DMS114 treated with DMSO at 0.1 percent for 48 hours (cell line): ENCODE data around the gene TTC32.

Experiments used
- DNase-seq: peaks from one replicate; lab custom pipeline; 2025; ENCODE audit not compliant: unreplicated experiment; lab: John Stamatoyannopoulos, UW

Gene TTC32

DNA sequence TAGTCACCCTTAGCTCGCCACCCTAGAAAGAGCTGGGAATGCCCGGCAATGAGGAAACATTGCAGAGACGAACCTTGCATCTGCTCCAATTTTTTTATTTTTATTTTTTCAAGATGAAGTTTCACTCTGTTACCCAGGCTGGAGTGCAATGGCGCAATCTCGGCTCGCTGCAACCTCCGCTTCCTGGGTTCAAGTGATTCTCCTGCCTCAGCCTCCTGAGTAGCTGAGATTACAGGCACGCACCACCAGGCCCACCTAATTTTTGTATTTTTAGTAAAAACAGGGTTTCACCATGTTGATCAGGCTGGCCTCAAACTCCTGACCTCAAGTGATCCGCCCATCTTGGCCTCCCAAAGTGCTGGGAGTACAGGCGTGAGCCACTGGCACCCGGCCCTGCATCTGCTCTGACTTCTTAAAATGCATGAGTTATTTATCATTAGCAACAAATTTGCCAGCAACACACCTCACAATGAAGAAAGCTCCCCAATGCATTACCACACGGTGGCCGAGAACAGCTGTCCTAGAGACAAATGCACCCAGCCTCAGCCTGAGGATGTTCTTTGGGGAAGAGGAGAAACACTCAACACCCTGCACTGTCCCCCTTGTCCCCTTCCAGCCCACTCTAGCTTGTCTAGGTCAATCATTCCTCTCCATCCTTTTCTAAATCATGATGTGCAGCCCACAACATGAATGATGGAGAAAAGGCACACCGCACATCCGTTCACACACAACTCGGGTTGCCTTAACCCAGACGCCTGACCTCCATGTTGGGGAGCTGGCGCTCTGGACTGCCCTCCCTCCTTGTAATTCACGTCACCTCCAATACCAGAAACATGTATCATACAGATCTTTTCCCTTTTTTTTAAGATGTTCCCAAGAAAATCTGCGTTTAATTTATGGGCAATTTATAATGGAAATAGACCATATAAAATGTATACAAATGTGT lies 46.9 kb downstream of the TTC32 start:
- no peak for DNase-seq

DNA sequence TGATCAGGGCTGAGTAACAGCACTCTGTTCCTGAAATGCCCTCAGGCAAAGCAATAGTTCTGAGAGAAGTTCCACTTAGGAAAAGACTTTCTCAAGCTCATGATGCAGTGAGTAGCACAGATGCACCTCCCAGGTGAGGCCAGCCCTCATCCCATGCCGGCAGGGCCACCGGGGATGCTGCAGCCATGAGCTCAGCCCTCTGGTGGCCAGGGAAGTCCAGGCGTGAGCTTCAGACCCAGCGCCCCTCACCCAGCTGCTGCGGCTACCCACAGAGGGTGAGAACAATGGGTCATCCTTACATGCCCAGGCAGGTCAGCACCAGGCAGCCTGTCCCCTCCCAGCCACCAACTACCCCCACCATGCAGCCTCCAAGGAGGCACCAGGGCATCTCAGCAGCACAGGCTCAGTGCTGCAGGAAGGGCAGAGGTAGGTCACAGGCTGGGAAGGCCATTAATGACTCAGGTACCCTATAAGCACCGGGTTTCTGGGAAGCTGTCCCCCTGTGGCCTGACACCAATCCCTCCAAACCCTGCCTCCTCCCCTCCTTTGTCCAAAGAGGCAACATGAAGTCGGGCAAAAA lies 50.6 kb downstream of the TTC32 start:
- DNase-seq = no peak

DNA sequence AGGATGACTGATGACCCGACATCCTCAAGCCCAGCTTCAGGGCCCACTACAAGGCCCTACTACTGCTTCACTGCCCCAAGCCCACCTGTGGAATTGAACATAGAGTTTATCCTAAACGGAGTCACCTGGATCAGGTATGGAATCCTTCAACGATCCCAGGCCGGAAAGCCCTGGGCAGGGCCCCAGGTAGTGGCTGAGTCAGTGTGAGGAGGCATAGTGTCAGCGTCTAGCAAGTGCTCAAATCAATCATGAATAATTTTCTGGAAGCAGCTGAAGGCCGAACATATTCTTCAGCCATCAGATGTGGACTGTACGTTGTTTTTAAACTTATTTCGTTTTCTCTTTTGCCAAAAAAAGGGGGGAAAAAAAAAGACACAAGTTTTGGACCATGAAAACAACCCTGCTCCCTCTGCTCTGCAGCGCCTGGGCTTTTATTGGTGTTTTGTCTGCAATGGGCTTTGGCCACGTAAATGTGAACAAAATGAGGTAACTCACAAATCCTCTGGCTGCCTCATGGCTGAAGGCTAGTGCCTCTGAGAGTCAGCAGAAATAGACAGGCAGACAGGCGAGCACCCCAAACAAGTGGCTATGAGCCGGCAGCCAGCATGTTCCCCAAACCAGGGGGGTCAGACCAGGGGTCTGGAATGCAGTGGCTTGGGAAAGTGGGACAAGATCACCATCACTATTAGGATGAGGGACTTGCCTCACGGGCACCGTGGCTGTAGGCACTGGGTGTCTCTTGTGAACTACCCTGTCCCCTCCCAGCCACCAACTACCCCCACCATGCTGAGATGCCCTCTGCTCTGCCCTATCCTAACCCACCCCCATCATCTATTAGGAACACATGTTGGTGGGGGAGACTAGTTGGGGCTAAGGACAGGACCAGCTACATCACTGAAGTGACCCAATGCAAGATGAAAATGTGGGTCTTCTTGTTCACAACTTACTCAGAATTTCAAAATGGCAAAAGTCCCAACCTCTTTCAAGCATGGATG lies 51.4 kb downstream of the TTC32 start:
- DNase-seq = no peak

DNA sequence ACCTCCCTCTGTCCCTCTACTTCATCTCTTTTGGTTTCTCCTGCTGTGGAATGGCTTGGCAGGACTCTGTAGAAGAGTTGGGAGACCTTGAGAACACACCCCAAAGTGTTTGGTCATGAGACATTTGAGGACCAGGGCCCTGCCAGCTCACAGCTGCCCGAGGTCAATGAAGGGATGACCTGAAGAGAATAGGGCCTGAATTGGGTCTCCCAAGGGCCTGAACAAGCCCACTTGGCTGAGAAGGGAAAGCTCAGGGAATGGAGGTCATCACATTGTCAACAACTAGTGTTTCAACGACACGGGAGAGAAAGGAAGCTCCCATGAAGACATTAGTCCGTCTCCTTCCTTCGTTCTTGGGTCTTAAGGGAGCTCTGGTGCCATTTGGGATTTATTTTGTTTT lies 52.8 kb downstream of the TTC32 start:
- no peak for DNase-seq

DNA sequence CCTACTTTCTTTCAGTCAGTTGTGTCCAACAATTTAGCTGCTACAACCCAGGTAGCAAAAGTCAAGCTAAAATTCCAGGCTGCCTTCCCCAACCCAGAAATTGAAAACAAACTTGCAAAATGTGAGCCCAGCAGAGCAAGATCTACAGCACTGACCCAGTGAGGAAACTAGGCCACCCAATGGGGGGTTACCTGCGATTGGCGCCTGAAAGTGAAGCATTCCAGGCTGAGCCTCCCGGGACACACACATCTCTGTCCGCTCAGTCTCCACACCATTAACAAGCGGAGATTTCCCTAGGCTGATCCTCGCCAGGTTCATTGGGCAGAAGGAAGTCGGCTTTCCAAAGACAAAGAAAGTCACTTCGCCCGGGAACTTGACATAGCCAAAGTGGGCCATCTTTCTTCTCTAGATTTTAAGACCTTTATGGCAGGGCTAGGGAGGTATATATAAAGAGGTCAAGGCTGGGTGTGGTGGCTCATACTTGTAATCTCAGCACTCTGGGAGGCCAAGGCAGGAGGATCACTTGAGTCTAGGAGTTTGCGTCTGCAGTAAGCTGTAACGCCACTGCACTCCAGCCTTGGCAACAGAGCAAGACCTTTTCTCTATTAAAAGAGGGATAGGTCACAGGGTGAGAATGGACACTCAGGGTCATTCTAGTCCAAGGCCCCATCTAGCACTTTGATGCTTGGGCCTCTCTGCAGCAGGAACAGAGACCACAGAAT lies 53.6 kb downstream of the TTC32 start:
- no peak for DNase-seq

DNA sequence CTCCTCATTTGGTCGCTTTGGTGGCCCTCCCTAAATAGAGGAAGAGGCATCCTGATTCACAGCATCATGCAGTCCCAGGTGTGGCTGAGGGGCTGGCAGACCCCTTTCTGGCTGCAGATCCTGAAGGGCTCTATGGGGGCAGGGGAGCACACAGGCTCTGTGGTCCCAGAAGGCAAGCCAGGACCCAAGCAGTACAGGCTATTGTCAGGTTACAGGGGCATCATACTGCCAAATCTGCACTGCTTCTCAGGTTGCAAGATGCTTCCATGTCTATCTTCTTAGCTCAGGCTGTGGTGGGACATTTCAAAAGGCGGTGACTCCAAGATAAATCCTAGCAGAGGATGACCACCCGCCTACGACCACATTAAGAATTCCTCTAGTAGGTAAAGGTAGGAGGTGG lies 54.3 kb downstream of the TTC32 start:
- DNase-seq = no peak
